ENCODE results near the gene ATF4.
"Not testable (repeated sequence)": the region's sequence is repeated elsewhere in the genome, so short reads cannot be mapped to it uniquely, and the experiment has no call there.

ATF4 gene

GRCh38 chr22:39512026-39512425 lies 8.3 kb upstream of the ATF4 start:
- DNase-seq = no peak

DNA sequence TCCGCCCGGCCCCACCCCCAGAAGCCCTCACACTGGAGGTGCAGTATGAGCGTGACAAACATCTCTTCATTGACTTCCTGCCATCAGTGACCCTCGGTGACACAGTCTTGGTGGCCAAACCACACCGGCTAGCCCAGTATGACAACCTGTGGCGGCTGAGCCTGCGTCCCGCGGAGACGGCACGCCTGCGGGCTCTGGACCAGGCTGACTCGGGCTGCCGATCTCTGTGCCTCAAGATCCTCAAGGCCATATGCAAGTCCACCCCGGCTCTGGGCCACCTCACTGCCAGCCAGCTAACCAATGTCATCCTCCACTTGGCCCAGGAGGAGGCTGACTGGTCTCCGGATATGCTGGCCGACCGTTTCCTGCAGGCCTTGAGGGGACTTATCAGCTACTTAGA lies 6.6 kb upstream of the ATF4 start:
- DNase-seq = no peak

- DNase-seq = peak; percentile 36 to 47
These were observed 5.9 kb upstream of the ATF4 start for GRCh38 chr22:39514373-39514973.

DNA sequence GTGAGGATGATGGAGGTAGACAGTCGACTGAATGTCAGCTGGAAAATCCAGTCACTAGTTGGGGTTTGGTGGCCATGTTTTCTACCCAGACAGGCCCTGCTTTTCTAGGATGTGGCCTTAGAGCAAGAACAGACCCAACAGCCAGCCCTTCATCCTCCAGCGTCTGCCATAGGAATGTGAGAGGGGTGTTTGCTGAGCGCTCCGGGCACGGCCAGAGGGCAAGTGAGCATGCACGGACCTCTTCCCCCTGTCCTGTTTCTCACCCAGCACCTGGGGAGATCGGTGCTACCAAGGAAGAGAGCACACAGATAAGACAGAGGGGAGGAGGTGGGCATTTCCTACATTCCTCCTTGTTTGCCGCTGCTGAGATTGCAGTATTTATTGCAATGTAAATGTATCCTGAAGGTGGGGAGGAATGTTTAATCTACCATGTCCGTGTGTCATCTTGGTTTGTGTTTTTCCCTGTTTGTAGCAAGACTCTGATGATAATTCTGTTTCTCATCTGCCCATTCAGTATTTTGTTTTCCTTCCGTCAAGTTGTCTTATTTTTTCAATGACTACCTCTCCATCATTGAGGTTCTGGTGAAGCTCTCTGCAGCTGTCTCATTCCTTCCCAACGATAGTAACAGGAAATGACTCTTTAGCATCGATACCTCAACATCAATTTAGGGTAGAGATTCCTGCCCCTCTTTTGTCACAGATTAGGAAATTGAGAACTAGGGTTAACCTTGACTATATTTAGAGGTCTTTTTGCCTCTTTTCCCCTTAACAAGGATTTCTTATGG lies 4.9 kb upstream of the ATF4 start:
- no peak for DNase-seq

GRCh38 chr22:39517470-39517869 lies 2.9 kb upstream of the ATF4 start:
- DNase-seq = no peak

DNA sequence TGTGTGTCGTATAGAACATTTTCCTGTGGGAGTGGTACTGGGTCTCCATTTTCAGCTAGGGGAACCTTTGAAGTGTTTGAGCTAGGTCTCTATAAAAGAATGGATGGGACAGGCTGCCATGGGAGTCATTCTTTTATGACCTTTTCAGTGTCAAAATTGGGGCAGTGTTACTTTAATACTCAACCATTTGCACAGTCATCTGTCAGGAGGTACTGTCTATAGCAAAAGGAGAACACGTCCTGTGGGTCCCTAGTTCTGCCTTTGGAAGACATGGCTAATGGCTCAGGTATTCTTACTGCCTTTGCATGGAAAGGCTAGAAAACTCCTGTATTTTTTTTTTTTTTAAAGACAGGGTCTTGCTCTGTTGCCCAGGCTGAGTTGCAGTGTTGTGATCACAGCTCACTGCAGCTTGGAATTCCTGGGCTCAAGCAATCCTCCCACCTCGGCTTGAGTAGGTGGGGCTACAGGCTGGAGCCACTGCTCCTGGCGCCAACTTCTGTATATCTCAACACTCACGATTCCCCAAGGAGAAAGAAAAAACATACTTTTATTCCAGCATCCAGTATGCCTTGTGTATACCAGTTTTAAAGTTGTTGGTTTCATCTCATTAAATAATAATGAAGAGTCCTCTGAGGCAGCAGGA lies 2.1 kb upstream of the ATF4 start:
- DNase-seq = peak in 1 of 2 experiments; percentile 7

DNA sequence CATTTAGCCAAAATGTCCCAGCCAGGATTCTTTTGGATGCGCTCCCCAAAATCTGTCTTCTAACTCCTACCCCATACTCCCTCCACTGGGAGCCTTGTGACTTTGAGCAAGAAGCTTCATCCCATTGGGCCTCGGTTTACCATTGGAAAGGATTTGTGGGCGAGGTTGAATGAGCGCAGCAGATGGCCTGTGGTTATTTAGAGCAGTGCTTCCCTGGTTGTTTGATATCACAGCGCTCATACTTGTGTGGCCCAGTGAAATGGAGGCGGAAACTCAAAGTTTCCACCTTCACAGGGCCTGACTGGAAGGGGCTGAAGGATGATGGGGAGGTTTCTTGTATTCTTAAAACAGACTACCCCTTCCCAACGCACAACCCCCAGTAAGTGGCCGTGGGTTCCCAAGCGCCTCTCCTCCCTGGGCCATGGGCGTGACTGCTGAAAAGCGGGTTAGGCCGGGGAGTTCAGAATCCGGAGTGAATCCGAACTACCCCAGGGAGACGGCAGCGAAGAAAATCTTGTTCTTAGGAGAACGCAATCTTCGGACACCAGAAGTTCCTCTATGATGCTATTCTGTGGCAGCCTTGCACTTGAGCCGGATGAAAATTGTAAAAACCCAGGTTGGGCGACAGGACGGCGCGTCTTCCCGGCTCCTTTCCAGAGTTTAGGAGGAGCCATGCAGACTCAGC lies 1.2 kb upstream of the ATF4 start:
- peak in 1 of 2 experiments; percentile 30 for DNase-seq

GRCh38 chr22:39519681-39520225 lies 609 bp upstream of the ATF4 start:
- peak; percentile 97 for DNase-seq

- peak; percentile 53 to 59 for DNase-seq
These were observed 934 bp downstream of the ATF4 start for GRCh38 chr22:39521106-39521885.

- DNase-seq = not testable (repeated sequence)
These were observed 1.7 kb downstream of the ATF4 start for GRCh38 chr22:39522091-39522490.

GRCh38 chr22:39522567-39523300 lies 2.4 kb downstream of the ATF4 start:
- DNase-seq = no peak

DNA sequence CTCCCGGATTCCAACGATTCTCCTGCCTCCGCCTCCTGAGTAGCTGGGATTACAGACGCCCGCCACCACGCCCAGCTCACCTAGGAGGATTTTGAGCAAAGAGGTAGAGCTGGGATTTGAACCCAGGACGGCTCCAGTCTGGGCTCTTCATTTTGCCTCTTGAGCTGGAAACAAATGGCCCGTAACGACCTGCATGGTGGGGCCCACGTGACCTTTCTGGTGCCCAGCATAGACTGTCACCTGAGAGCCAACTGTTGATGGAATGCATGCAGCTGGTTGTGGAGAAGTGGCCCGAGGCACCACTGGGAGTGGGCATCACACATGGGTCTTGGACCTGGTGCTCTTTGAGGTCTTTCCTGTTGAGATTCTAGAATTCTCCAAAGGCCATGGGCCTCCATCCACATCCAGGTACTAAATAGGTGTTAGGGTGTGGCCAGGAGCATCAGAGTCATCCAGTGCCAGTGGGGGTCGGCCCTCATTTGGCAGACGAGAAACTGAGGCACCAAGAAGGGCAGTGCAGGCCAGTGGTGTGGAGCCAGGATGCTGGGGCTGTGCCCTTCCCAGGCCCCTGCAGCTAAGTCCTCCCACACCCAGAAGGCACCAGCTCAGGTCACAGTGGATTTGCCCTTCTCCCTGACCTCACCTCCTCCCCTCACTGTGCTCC lies 3.9 kb downstream of the ATF4 start:
- DNase-seq = no peak

DNA sequence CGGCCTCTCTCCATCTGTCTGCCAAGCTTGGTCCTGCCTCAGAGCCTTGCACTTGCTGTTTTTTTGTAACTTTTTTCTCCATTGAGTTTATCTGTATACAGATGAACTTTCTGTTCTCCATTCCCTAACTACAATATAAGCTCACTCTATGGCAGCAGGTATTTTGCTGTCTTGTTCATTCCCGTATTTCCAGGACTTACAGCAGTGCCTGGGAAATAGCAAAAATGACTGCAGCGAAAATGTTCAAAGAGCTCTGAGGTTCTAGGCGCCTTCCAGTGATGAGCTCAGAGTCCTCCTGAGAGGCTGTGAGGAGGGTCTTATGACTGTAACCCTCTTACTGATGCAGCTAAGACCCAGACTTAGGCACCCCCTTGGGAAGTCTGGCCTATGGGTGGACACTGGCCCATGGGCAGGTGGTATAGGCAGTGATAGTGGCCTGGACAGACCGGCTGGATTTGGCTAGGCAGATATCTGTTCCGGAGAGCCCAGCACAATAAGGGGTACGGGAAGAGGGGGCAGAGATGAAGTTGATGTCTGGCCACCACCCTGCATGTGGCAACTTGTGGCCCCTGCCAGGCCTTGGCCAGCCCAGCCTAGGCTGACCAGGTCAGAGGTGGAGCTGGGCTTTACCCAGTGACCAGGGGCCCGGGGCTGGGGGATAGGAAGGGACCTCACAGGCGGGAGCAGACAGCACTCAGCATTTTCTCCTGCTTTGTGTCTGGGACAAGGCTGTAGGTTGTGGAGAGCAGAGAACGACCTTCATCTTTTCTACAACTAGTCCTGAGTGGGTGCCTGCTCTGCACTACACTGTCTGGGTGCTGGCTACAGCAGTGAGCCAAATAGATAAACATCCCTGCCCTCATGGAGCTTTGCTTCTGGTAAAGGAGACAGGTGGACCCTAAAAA lies 4.6 kb downstream of the ATF4 start:
- no peak for DNase-seq

GRCh38 chr22:39525658-39525975 lies 5.3 kb downstream of the ATF4 start:
- DNase-seq = no peak

DNA sequence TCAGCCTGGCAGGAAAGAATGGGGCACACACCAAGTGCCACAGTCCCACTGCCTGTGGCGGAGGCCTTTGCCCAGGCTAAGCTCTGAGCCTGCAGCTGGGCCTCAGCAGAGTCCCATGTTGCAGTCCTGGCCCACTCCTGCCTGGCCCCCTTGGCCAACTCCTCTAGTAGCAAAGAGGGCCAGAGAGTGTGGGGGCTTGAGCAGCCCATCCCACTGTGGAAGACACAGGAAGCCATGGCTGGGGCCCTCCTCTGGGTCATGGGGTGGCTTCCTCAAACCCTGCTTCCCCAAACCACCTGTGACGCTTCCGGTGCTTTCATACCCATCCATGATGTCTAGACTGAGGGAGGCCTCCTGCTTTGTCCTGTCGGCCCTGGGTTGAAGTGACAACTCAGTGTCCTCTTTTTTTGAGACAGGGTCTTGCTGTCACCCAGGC lies 6.4 kb downstream of the ATF4 start:
- DNase-seq = no peak

DNA sequence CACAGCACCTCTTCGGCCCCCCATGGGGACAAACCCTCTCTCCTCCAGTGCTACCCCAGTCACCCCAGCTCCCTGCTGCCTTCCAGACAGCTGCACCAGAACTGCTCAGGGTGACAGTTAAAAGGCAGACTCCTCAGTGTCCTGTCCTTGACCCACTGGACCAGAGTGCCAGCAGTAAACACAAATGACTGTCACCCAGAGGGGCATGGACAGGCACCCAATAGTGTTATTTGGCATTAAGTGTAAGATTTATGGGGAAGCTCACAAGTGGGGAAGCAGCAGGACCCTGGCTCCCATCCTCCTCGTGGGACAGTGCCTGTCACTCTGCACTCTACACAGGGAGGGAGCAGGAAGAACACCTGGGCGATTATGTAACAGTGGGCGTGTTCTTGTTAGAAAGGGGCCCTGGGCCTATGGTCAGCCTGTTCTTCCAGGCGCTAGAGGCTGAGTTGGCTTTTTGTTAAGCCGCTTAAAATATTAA lies 7.2 kb downstream of the ATF4 start:
- no peak for DNase-seq

DNA sequence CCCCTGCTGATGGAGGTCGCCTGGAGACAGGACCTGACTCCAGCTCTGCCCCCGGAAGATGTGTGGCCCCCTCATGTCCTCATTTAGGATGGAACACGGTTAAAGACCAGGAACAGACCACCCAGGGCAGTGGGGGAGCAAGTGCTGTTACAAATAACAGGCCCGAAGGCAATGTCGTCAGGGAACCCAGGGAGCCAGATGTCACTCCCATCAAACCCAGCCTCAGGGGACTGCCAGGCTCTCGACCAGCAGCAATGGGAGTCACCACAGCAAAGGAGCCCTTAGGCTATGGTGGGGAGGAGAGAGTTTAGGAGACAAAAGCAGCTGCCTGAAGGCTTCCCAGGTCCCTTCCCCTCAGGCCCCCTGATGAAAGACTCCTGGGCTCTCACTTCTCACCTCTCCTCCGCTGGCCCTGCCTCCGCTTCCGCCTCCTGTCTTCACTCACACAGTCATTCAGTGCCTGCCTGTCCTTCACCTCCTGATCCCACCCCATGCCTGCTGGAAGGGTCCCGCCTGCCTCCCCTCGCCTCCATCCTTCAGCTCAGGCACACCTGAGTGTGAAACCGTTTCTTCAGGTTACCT lies 7.8 kb downstream of the ATF4 start:
- DNase-seq = no peak

GRCh38 chr22:39528681-39529486 lies 8.5 kb downstream of the ATF4 start:
- DNase-seq = peak; percentile 72 to 78

DNA sequence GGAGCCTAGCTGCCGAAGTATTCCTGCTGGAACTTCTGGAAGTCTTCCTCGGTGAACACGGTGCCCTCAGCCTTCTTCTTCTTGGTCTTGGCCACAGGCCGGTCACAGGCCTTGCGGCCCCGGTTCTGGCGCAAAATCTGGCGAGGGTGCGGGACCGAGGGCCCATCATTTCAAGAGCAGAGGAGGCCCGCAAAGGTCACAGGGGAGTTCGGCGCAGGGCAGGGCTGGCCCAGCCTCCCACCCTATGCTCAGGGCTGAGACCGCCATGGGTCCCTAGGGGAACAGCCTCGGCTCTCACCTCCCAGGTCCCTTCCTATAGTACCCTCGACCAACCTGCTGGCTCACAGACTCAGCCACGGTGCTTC lies 9.1 kb downstream of the ATF4 start:
- no peak for DNase-seq

Measured in AML-193 (cell line).